K562 (cell line): ENCODE data around the gene GART. TPM values are rescaled to one million over a fixed set of nuclear protein-coding genes. Genes with fewer than 3 reads are reported as not detected.

Experiments used
- ARID3A ChIP-seq: IDR thresholded peaks from 2 replicates; pipeline ENCODE4 v1.6.1; 2012; ENCODE audit warnings: low read depth, low read length, improper control_type of control experiment, borderline replicate concordance
- BCL6 ChIP-seq: fragments of 250-450 bp; sonication (Bioruptor Pico); IDR thresholded peaks from 2 replicates; pipeline ENCODE4 v1.4.0; 2020
- COPS2 ChIP-seq: fragments of 450-650 bp; conservative IDR thresholded peaks from 2 replicates; pipeline ENCODE4 v1.6.1; 2016; ENCODE audit warnings: mild to moderate bottlenecking, moderate library complexity
- E2F1 ChIP-seq: sonication (generic); formaldehyde crosslinking; IDR thresholded peaks from 2 replicates; pipeline ENCODE4 v1.8.1; 2023; ENCODE audit warnings: mild to moderate bottlenecking, missing genetic modification reagents, moderate library complexity
- EZH2 ChIP-seq: IDR thresholded peaks from 2 replicates; pipeline ENCODE4 v1.6.1; 2012; ENCODE audit warnings: low read depth, mild to moderate bottlenecking, inconsistent platforms, low read length, borderline replicate concordance
- FOS ChIP-seq: IDR thresholded peaks from 3 replicates; pipeline ENCODE4 v1.6.1; 2011; ENCODE audit not compliant: insufficient read length; ENCODE audit errors: extremely low read depth
- GATA2 ChIP-seq: sonication (generic); formaldehyde crosslinking; IDR thresholded peaks from 2 replicates; pipeline ENCODE4 v1.4.0; 2020; ENCODE audit warnings: mild to moderate bottlenecking, missing genetic modification reagents
- GATAD2B ChIP-seq: fragments of 450-650 bp; IDR thresholded peaks from 2 replicates; pipeline ENCODE4 v1.6.1; 2017; ENCODE audit warnings: mild to moderate bottlenecking, borderline replicate concordance
- HDAC1 ChIP-seq, 2 experiments: fragments of 450-650 bp; IDR thresholded peaks; 2 replicates each; pipeline ENCODE4 v1.6.1; 2016 to 2017; ENCODE audit warnings: inconsistent platforms in 1 of 2, mild to moderate bottlenecking in 1 of 2, moderate library complexity in 1 of 2
- IFI16 ChIP-seq: fragments of 250-450 bp; sonication (Bioruptor Pico); IDR thresholded peaks from 2 replicates; pipeline ENCODE4 v2.1.2; 2022; ENCODE audit warnings: mild to moderate bottlenecking, inconsistent platforms
- JUND ChIP-seq, 2 experiments: IDR thresholded peaks; 2 replicates in 1 of 2; 3 replicates in 1 of 2; pipeline ENCODE4 v1.6.1; 2011; ENCODE audit warnings: borderline replicate concordance in 2 of 2, low read depth in 2 of 2, low read length in 2 of 2, improper control_type of control experiment in 1 of 2, missing biosample characterization in 1 of 2, missing genetic modification characterization in 1 of 2, missing genetic modification reagents in 1 of 2
- KDM1A ChIP-seq, 2 experiments: fragments of 450-650 bp; IDR thresholded peaks; 2 replicates each; pipeline ENCODE4 v1.6.1; 2016; ENCODE audit warnings: mild to moderate bottlenecking in 2 of 2
- MAFG ChIP-seq: fragments of 450-650 bp; conservative IDR thresholded peaks from 2 replicates; pipeline ENCODE4 v1.6.1; 2016; ENCODE audit warnings: missing genetic modification characterization, missing compliant biosample characterization
- NFIC ChIP-seq: fragments of 450-650 bp; IDR thresholded peaks from 2 replicates; pipeline ENCODE4 v1.6.1; 2017; ENCODE audit warnings: mild to moderate bottlenecking, inconsistent platforms
- SNRNP70 ChIP-seq: fragments of 200-400 bp; formaldehyde crosslinking; optimal IDR thresholded peaks from 2 replicates; pipeline ENCODE3; 2017; ENCODE audit warnings: low read depth, low read length
- STAT5A ChIP-seq: IDR thresholded peaks from 2 replicates; pipeline ENCODE4 v1.6.1; 2012; ENCODE audit warnings: low read length, inconsistent platforms, borderline replicate concordance
- TBP ChIP-seq: optimal IDR thresholded peaks from 2 replicates; pipeline ENCODE3; 2011; ENCODE audit warnings: low read depth, low read length, improper control_type of control experiment
- ZFP36 ChIP-seq: fragments of 150-350 bp; IDR thresholded peaks from 2 replicates; pipeline ENCODE4 v1.6.1; 2018; ENCODE audit warnings: low read length, low read depth; ENCODE audit not compliant: partially characterized antibody
- ZFPM2 ChIP-seq: fragments of 250-450 bp; sonication (Bioruptor Pico); IDR thresholded peaks from 2 replicates; pipeline ENCODE4 v1.5.1; 2022; ENCODE audit warnings: mild to moderate bottlenecking
- ZFX ChIP-seq: sonication (generic); formaldehyde crosslinking; IDR thresholded peaks from 2 replicates; pipeline ENCODE4 v1.8.0; 2022; ENCODE audit warnings: mild to moderate bottlenecking, missing genetic modification reagents, moderate library complexity
- ZKSCAN1 ChIP-seq: fragments of 150-350 bp; IDR thresholded peaks from 2 replicates; pipeline ENCODE4 v1.6.1; 2016; ENCODE audit warnings: low read depth, low read length
- ZZZ3 ChIP-seq: fragments of 450-650 bp; IDR thresholded peaks from 2 replicates; pipeline ENCODE4 v1.6.1; 2016; ENCODE audit warnings: antibody characterized with exemption, mild to moderate bottlenecking, moderate library complexity
- polyA plus RNA-seq, 8 experiments: library from polyadenylated mRNA; depleted of rRNA in 4 of 8; stranded (reverse) in 5 of 8; unstranded in 3 of 8; fragments of >200 nt; fragmentation: Nextera tagmentation in 2 of 8; fragmentation: Illumina TruSeq in 1 of 8; extraction: Ambion mirVana in 2 of 8; extraction: Trizol in 1 of 8; gene quantifications; 2 replicates each; pipeline versions ENCODE4 v1.2.1 to v1.2.3, GENCODE V29; 2011 to 2014; ENCODE audit warnings: inconsistent platforms in 1 of 8, missing spikeins in 1 of 8
- total RNA-seq, 7 experiments: library from RNA; depleted of rRNA in 6 of 7; stranded (reverse); fragments of >200 nt in 6 of 7; fragmentation: Illumina TruSeq in 2 of 7; extraction: Trizol in 2 of 7; gene quantifications; 2 replicates each; pipeline versions ENCODE4 v1.2.1 to v1.2.3, GENCODE V29; 2011 to 2021; ENCODE audit warnings: low replicate concordance in 1 of 7
- TF ChIP-seq, protein P1 (sequence below): IDR thresholded peaks from 2 replicates; pipeline ENCODE4 v1.6.1; 2011; ENCODE audit warnings: borderline replicate concordance, low read depth, mild to moderate bottlenecking, moderate library complexity, low read length; ENCODE audit not compliant: insufficient read depth, poor library complexity, severe bottlenecking
- TF ChIP-seq, protein P2 (sequence below): fragments of 250-450 bp; sonication (Bioruptor Pico); IDR thresholded peaks from 2 replicates; pipeline ENCODE4 v1.8.0; 2021; ENCODE audit warnings: borderline replicate concordance, mild to moderate bottlenecking, moderate library complexity; ENCODE audit not compliant: poor library complexity, severe bottlenecking

Gene GART
- total and polyA plus RNA-seq, 9 of the 15 experiments (the other 6 are each of a cell fraction or from before 2014, with no cell fraction given): 141 to 429 (median 349) TPM

DNA sequence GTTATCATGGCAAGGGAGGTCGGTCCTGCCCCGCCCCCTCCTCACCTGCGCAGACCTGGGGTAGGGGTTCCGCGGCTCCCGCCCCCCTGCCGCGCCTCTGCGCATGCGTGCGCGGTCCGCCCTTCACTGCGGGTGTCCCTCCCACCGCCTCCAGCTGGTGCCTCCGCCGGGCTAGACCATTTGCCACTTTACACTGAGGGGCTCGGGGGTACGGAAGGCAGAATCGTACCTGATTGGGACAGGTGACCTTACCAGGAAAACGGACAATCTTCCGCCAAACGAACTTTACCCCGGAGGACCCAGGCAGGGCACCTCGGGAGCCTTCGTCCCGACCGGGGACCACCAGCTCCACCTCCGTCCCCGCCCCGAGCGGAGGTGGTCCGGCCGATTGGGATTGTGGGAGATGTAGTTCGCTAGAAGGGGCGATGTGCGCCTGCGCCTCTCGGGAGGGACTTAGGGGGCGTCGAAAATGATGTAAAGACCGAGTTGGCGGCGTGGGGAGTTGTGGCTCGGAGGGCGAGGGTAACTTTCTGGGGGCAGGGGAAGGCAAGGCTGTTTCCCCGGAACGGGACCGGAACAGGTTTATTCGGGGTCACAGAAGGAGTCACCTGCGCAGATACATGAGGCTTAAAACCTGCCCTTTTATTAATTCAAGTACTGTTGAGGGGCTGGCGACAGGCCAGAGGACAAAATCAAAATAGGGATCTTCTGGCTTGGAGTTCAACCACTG, 50.4 kb downstream of the GART start, which contains the start of gene DNAJC28 (continued):
- TF ChIP-seq JUND (IDR thresholded peaks at IDR 0.05; ENCODE audit: borderline replicate concordance, low read depth, low read length) (peak; percentile 86), JUND (tag; IDR thresholded peaks at IDR 0.05; ENCODE audit: borderline replicate concordance, low read depth, low read length) (no peak; the same call in 2 of the 3 replicates), TBP (peak; percentile 56), ZKSCAN1 (0 out of 2 replicates have a peak, but pooled peaks have one; percentile 22), BCL6 (no peak), SNRNP70 (no peak), KDM1A (IDR thresholded peaks at IDR 0.05) (no peak), ARID3A (no peak), FOS (no peak), COPS2 (no peak), E2F1 (CRISPR knock-in tag) (no peak), STAT5A (no peak), ZFP36 (no peak), GATAD2B (no peak; the same call in 1 of the 2 replicates), EZH2 (no peak), GATA2 (CRISPR knock-in tag) (no peak), NFIC (peak; percentile 97), HDAC1 (IDR thresholded peaks at IDR 0.05) (peak in 1 of 2 experiments; percentile 94; a peak in 2 of 4 replicates), IFI16 (CRISPR knock-in tag) (no peak), MAFG (tag) (no peak), ZFX (CRISPR knock-in tag) (peak; percentile 63), ZZZ3 (no peak), ZFPM2 (CRISPR knock-in tag) (peak; percentile 67; the same call in 1 of the 2 replicates)
- TF ChIP-seq, protein P1, sequence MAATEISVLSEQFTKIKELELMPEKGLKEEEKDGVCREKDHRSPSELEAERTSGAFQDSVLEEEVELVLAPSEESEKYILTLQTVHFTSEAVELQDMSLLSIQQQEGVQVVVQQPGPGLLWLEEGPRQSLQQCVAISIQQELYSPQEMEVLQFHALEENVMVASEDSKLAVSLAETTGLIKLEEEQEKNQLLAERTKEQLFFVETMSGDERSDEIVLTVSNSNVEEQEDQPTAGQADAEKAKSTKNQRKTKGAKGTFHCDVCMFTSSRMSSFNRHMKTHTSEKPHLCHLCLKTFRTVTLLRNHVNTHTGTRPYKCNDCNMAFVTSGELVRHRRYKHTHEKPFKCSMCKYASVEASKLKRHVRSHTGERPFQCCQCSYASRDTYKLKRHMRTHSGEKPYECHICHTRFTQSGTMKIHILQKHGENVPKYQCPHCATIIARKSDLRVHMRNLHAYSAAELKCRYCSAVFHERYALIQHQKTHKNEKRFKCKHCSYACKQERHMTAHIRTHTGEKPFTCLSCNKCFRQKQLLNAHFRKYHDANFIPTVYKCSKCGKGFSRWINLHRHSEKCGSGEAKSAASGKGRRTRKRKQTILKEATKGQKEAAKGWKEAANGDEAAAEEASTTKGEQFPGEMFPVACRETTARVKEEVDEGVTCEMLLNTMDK: no peak
- TF ChIP-seq, protein P2, sequence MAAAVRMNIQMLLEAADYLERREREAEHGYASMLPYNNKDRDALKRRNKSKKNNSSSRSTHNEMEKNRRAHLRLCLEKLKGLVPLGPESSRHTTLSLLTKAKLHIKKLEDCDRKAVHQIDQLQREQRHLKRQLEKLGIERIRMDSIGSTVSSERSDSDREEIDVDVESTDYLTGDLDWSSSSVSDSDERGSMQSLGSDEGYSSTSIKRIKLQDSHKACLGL (CRISPR knock-in tag): no peak
